ENCODE data around the gene GPC5.
"Not testable (repeated sequence)": the region's sequence is repeated elsewhere in the genome, so short reads cannot be mapped to it uniquely, and the experiment has no call there.

- TF ChIP-seq, protein P1, sequence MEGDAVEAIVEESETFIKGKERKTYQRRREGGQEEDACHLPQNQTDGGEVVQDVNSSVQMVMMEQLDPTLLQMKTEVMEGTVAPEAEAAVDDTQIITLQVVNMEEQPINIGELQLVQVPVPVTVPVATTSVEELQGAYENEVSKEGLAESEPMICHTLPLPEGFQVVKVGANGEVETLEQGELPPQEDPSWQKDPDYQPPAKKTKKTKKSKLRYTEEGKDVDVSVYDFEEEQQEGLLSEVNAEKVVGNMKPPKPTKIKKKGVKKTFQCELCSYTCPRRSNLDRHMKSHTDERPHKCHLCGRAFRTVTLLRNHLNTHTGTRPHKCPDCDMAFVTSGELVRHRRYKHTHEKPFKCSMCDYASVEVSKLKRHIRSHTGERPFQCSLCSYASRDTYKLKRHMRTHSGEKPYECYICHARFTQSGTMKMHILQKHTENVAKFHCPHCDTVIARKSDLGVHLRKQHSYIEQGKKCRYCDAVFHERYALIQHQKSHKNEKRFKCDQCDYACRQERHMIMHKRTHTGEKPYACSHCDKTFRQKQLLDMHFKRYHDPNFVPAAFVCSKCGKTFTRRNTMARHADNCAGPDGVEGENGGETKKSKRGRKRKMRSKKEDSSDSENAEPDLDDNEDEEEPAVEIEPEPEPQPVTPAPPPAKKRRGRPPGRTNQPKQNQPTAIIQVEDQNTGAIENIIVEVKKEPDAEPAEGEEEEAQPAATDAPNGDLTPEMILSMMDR (IDR thresholded peaks at IDR 0.05) = not testable (repeated sequence)
- not testable (repeated sequence) for TF ChIP-seq POLR2A (IDR thresholded peaks at IDR 0.05)
Measured at GRCh38 chr13:92752705-92753104, 1354.3 kb downstream of the GPC5 start.
